HG03196 (cell line): ENCODE results near the gene RBP7.
"Not testable (repeated sequence)": the region's sequence is repeated elsewhere in the genome, so short reads cannot be mapped to it uniquely, and the experiment has no call there.

ENCODE experiments used
- ATAC-seq: cut with Tn5 transposase; IDR thresholded peaks from one replicate; pipeline ENCODE4 v1.9.1; 2021; ENCODE audit not compliant: unreplicated experiment

The RBP7 gene

DNA sequence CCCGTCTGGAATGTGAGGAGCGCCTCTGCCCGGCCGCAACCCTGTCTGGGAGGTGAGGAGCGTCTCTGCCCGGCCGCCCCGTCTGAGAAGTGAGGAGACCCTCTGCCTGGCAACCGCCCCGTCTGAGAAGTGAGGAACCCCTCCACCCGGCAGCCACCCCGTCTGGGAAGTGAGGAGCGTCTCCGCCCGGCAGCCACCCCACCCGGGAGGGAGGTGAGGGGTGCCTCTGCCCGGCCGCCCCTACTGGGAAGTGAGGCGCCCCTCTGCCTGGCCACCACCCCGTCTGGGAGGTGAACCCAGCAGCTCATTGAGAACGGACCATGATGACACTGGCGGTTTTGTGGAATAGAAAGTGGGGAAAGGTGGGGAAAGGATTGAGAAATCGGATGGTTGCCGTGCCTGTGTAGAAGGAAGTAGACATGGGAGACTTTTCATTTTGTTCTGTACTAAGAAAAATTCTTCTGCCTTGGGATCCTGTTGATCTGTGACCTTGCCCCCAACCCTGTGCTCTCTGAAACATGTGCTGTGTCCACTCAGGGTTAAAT lies 32.0 kb downstream of the RBP7 start:
- not testable (repeated sequence) for ATAC-seq

GRCh38 chr1:10031461-10031860 lies 34.4 kb downstream of the RBP7 start:
- ATAC-seq: no peak

DNA sequence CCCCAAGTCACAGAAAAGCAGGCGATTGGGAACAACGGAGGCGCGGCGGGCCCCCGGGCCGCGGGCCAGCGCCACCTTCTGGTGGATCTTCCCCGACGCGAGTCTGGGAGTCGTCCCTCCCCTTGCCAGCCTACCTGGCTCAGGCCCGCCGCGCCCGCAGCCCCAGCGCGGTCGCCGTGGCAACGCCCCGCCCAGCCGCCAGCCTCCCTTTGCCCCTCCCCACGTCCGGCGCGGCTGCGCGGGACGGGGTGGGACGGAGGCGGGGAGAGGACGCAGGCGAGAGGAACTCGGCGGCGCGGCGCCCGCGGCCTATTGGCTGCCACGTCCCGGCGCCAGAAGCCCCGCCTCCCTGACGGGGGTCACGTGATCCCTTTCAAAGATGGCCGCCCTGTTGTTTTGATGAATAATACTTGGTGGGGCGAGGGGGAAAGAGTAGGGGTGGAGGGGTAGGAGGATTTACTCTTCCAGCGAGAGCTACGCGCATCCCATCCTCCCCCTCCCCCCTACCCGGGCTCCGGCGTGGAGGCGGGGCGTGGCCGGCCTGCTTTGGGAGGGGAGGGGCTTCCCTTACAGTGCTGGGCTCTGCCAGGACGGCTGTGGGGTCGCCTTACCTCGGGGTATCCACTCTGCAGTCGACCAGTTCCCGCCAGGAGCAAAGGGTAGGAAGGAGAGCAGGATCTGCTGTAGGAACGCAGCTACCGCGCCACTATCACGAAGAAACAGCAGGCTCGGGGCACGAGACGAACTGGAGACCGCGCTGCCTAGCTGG lies 35.7 kb downstream of the RBP7 start, which contains the start of gene UBE4B:
Gene UBE4B, plus strand, starts transcription at position 369 of the 769 bp plus-strand sequence. CDS start 713 bp downstream, outside the sequence.
- peak; percentile 95 for ATAC-seq

DNA sequence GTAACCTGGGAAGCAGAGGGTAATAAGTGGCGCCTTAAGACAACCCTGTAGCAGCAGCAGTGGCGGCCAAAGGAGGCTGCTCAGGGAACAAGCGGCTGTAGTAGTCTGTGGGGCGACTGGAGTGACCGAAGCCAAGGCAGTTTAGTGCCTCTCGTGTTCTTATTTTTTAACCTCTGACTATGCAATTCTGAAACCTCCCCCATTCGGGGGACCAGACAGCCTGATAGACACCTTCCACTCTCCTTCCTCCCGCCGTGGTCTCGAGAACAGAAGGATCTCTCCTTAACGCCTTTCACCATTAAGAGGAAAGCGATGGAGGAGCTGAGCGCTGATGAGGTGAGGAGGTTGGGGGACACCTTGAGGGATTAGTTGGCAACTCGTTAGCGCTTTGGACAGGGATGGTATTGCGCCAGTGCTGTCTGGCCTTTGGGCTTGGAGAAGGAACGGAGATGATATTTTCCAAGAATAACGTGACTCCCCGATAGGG lies 36.4 kb downstream of the RBP7 start:
- ATAC-seq: peak; percentile 4

DNA sequence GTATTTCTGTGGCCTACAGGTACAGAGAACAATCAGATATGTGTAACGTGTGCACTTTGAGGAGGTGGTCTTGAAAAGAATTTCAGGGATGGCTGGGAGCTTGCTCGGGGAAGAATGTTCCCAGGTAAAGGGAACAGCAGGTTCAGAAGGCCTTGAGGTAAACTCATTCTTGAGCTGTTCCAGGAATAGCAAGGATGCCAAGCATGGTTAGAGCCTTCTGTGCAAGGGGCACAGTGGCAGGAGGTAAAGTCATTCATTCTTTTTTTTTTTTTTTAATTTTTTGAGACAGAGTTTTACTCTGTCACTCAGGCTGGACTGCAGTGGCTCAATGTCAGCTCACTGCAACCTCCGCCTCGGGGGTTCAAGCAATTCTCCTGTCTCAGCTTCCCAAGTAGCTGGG lies 45.7 kb downstream of the RBP7 start:
- ATAC-seq: no peak

DNA sequence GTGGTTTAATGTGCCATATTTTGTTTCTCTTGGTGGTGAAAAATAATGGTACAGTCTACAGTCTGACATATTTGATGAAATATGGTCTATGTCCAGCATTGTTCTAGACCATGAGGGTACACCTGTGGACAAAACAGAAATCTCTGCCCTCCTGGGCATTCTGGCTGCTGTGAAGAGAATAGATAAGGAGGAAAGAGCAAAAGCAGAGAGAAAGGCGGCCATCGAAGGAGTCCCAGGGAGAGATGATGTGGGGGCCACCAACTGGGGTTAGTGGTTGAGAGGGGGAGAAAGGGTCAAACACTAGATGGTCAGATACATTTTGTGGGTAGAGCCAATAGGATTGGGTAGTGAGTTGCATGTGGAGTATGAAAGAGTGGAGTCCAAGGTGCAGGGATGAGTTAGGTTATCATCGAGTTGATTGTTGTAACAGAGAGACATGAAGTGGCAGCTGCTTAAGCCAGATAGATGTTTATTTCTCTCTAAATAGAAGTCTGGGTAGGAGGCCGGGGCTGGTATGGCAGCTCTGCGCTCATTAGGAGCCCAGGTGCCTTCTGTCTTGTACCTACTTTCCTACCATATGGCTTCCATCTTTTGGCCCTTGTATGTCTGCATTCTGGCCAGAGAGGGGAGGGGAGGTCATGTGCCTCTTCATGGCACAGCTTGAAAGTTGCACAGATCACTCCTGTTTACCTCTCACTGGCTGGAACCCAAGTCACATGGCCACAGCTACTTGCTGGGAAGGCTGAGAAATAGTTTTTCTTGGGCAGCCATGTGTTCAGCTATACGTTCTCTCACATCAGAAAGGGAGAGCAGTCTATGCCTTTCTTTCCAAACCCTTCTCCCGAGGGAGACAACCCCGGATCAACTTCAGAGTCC lies 48.7 kb downstream of the RBP7 start:
- no peak for ATAC-seq

DNA sequence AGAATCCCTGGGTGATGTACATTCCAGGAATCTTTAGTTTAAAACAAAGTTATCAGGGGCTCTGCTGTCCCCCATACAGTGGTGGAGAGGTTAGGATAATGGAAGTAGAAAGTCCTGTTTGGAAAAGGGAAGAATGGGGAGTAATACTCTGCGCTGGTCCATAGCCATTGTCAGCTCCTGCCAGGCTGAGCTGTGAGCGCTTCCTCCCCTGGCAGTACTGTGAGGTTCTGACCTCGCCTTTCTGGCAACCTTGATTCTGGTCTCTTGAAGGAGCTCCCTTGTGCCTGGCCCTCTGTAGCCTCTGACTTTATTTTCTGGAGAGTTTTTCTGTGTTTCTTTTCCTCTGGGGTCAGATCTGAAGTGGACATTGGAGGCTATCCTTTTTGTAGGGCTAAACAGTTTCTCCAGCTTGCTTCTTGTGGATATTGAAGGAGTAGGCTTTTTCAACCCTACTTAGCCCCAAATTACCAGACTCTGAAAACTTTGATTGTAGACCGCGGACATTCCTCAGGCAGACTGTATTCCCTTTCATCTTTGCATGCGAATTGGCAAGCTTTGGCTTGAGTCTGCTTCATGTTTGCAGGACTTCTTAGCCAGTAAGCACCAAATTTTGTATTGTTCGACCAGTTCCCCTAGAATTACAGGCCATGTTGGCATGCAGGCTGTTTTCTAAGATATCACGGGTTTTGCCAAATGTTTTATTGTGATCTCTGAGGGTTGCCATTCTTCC lies 49.5 kb downstream of the RBP7 start:
- no peak for ATAC-seq

- no peak for ATAC-seq
These were observed 51.6 kb downstream of the RBP7 start for GRCh38 chr1:10048601-10049000.

DNA sequence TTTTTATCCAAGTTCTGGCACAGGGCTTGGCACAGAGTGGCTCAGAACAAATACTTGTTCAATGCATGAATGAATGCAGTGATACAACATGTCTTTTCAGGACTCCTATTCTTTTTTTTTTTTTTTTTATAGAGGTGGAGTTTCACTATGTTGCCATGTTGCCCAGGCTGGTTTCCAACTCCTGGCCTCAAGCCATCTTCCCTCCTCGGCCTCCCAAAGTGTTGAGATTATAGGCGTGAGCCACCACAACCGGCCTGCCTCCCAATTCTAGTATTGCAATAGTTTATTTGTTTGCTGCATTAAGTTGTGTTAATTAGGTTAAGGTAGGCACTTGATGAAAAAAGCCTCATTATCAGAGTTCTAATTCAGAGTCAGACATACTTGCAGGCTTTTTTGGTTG lies 53.6 kb downstream of the RBP7 start:
- no peak for ATAC-seq

DNA sequence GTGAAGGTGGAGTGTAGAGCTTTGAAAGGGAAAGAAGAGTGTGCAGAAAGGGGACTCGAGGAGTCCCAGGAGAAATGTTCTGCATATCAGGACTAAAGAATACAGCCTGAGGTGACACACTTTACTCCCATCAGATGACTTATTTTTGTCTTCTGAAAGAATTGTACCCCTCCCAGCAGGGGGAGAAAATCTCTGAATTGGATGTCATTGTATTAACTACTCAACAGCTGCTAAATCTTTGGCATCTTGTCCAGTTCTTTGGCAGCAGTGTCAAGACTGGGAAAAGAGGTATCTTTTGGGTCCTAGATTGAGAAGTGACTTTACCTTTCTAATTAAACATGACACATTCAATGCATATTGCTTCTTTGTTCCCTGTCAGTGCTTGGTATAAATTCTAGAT lies 54.6 kb downstream of the RBP7 start:
- ATAC-seq: no peak

GRCh38 chr1:10052347-10052746 lies 55.3 kb downstream of the RBP7 start:
- no peak for ATAC-seq

- no peak for ATAC-seq
These were observed 57.4 kb downstream of the RBP7 start for GRCh38 chr1:10054465-10054864.

DNA sequence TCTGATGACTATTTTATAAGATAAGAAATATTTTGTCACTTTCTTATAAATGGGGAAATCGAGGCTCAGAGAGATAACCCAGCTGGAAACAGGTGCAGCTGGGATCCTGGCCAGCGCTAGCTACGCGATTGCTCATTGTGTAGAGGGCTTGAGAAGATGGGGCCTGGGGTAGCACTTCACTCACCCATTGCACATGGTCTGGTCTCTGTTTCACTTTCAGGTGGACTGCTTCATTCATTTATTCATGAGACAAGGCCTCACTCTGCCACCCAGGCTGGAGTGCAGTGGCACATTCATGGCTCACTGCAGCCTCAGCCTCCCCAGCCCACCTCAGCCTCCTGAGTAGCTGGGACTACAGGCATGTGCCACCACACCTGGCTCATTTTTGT lies 59.6 kb downstream of the RBP7 start:
- ATAC-seq: no peak

- no peak for ATAC-seq
These were observed 60.3 kb downstream of the RBP7 start for GRCh38 chr1:10057343-10057742.

- no peak for ATAC-seq
These were observed 60.8 kb downstream of the RBP7 start for GRCh38 chr1:10057796-10058195.

DNA sequence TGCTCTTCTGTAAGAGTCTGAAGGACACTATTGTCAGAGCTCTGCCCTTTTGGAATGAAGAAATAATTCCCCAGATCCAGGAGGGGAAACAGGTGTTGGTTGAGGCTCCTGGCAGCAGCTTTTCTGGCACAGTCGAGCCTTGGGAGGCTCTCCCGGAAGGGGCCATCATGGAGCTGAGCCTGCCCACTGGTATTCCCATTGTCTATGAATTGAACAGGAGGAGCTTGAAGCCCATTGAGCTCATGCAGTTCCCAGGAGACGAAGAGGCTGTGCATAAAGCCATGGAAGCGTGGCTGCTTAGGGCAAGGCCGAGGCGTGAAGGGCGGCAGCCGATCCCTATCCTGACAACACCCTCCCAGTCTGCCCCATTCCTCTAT lies 62.3 kb downstream of the RBP7 start:
- no peak for ATAC-seq

DNA sequence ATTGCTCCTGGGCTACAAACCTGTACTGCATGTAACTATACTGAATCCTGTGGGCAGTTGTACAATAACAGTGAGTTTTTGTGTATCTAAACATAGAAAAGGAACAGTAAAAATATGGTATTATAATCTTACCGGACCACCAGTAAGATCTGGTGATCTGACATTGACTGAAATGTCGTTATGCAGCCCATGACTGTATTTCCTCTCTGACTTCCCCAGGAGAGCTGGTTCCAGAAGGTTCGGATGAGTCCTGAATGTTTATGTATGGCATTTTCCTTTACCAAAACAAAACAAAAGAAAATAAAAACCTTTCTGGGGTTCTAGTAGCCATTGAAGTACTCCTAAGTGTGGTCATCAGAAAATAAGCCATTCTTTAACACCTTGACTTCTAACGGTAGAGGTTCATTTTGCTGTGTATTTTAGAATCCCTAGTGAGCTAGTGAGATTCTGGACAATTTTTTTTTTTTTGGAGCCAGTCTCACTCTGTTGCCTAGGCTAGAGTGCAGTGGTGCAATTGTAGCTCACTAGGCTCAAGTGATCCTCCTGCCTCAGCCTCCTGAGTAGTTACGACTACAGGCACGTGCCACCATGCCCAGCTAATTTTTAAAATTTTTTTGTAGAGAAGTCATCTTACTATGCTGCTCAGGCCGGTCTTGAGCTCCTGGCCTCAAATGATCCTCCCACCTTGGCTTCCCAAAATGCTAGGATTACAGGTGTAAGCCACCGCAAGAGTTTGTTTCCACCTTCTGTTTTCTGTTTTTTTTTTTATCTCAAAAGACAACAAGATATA lies 63.5 kb downstream of the RBP7 start:
- ATAC-seq: no peak

DNA sequence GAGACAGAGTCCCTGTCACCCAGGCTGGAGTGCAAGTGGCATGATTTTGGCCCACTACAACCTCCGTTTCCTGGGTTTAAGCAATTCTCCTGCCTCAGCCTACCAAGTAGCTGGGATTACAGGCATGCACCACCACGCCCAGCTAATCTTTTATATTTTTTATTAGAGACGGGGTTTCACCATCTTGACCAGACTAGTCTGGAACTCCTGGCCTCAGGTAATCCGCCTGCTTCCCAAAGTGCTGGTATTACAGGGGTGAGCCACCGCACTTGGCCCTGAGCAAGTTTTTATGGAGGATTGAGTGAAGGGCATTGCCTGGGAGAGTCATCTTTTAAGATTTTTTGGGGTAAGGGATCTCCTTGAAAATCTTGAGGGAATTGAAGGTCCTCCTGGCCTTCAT lies 64.2 kb downstream of the RBP7 start:
- ATAC-seq: no peak

DNA sequence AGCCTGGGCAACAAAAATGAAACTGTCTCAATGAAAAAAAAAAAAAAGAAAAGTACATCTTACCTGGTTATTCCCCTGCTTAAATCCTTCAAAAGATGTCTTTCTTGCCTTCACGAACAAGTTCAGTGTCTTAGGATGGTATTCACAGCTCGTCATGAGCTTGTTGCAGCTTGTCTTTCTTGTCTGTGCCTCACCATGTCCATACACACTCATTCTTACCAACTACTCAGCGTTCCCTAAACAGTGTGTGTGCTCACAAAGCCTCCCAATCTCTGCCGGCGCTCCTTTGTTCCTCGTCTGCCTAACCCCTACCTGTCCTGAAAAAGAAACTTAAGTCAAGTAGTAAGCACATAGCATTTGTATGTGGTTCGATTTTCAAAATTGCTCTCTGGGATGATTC lies 66.8 kb downstream of the RBP7 start:
- no peak for ATAC-seq
